Ishikawa (cell line): ENCODE data around the gene BAG1.

ENCODE experiments used
- CEBPB ChIP-seq: IDR thresholded peaks from 2 replicates; pipeline ENCODE4 v1.6.1; 2012
- CREB1 ChIP-seq: IDR thresholded peaks from 2 replicates; pipeline ENCODE4 v1.6.1; 2012; ENCODE audit warnings: low read depth
- EGR1 ChIP-seq: IDR thresholded peaks from 2 replicates; pipeline ENCODE4 v1.6.1; 2012
- EP300 ChIP-seq: IDR thresholded peaks from 2 replicates; pipeline ENCODE4 v1.6.1; 2012; ENCODE audit warnings: borderline replicate concordance
- FOXM1 ChIP-seq: IDR thresholded peaks from 2 replicates; pipeline ENCODE4 v1.6.1; 2012; ENCODE audit warnings: low read depth, borderline replicate concordance
- NFIC ChIP-seq: IDR thresholded peaks from 2 replicates; pipeline ENCODE4 v1.6.1; 2012
- RAD21 ChIP-seq: IDR thresholded peaks from 2 replicates; pipeline ENCODE4 v1.6.1; 2012; ENCODE audit warnings: low read depth
- TAF1 ChIP-seq: IDR thresholded peaks from 2 replicates; pipeline ENCODE4 v1.6.1; 2012; ENCODE audit warnings: low read depth, mild to moderate bottlenecking
- TCF12 ChIP-seq: IDR thresholded peaks from 2 replicates; pipeline ENCODE4 v1.6.1; 2012; ENCODE audit warnings: low read depth
- TEAD4 ChIP-seq: IDR thresholded peaks from 2 replicates; pipeline ENCODE4 v1.6.1; 2012
- USF1 ChIP-seq: IDR thresholded peaks from 2 replicates; pipeline ENCODE4 v1.6.1; 2012
- YY1 ChIP-seq: IDR thresholded peaks from 2 replicates; pipeline ENCODE4 v1.6.1; 2012; ENCODE audit warnings: low read depth
- ZBTB7A ChIP-seq: IDR thresholded peaks from 2 replicates; pipeline ENCODE4 v1.6.1; 2012; ENCODE audit warnings: low read depth
- TF ChIP-seq, protein P1 (sequence below): IDR thresholded peaks from 2 replicates; pipeline ENCODE4 v1.6.1; 2012
- TF ChIP-seq, protein P2 (sequence below): IDR thresholded peaks from 2 replicates; pipeline ENCODE4 v1.6.1; 2012; ENCODE audit warnings: low read depth, mild to moderate bottlenecking

Gene BAG1

GRCh38 chr9:33241298-33241697 lies 23.2 kb downstream of the BAG1 start:
- TF ChIP-seq EP300 (no peak), CEBPB (no peak), TCF12 (no peak), TEAD4 (no peak), YY1 (no peak)

DNA sequence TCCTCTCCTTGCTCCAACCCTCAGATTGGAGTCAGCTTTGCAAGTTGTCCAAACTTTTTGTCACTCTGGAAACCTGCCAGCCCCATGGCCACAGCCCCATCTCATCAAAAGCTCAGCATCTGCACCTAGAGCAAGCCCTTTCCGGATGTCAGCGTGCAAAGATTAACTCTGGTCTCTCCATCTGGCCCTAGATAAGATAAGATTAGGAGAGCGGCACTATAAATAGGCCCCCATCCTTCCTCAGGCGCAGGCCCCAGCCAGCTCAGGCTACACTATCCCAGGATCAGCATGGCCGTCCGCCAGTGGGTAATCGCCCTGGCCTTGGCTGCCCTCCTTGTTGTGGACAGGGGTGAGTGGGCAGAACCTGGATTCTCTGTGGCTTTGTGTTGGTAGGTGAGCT lies 24.6 kb downstream of the BAG1 start, which contains the start of gene SPINK4:
Gene SPINK4 (plus strand): TSS at position 247 of the 400 bp plus-strand sequence. CDS start 42 bp downstream, at position 289.
- TF ChIP-seq YY1 (no peak), CREB1 (no peak), EP300 (no peak), EGR1 (no peak), USF1 (no peak), TAF1 (no peak), NFIC (no peak), CEBPB (no peak), RAD21 (no peak), TEAD4 (no peak)
- TF ChIP-seq, protein P1, sequence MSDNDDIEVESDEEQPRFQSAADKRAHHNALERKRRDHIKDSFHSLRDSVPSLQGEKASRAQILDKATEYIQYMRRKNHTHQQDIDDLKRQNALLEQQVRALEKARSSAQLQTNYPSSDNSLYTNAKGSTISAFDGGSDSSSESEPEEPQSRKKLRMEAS = no peak
- TF ChIP-seq, protein P2, sequence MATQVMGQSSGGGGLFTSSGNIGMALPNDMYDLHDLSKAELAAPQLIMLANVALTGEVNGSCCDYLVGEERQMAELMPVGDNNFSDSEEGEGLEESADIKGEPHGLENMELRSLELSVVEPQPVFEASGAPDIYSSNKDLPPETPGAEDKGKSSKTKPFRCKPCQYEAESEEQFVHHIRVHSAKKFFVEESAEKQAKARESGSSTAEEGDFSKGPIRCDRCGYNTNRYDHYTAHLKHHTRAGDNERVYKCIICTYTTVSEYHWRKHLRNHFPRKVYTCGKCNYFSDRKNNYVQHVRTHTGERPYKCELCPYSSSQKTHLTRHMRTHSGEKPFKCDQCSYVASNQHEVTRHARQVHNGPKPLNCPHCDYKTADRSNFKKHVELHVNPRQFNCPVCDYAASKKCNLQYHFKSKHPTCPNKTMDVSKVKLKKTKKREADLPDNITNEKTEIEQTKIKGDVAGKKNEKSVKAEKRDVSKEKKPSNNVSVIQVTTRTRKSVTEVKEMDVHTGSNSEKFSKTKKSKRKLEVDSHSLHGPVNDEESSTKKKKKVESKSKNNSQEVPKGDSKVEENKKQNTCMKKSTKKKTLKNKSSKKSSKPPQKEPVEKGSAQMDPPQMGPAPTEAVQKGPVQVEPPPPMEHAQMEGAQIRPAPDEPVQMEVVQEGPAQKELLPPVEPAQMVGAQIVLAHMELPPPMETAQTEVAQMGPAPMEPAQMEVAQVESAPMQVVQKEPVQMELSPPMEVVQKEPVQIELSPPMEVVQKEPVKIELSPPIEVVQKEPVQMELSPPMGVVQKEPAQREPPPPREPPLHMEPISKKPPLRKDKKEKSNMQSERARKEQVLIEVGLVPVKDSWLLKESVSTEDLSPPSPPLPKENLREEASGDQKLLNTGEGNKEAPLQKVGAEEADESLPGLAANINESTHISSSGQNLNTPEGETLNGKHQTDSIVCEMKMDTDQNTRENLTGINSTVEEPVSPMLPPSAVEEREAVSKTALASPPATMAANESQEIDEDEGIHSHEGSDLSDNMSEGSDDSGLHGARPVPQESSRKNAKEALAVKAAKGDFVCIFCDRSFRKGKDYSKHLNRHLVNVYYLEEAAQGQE = no peak

GRCh38 chr9:33236571-33236970 lies 27.9 kb downstream of the BAG1 start:
- TF ChIP-seq USF1 (no peak), RAD21 (no peak), EP300 (no peak), FOXM1 (no peak), CEBPB (no peak), CREB1 (no peak), NFIC (no peak), TAF1 (no peak), YY1 (no peak), EGR1 (no peak), TCF12 (no peak), TEAD4 (no peak), ZBTB7A (no peak)
- TF ChIP-seq, protein P1 = no peak
- TF ChIP-seq, protein P2 = no peak

- no peak for TF ChIP-seq TCF12
- no peak for TF ChIP-seq TAF1
- TF ChIP-seq, protein P1 = no peak
- TF ChIP-seq, protein P2 = no peak
- no peak for TF ChIP-seq CEBPB
- no peak for TF ChIP-seq RAD21
- no peak for TF ChIP-seq NFIC
- TF ChIP-seq CREB1 = no peak
- TF ChIP-seq USF1 = no peak
- no peak for TF ChIP-seq EP300
- TF ChIP-seq EGR1 = no peak
Measured at GRCh38 chr9:33234511-33235467, 29.7 kb downstream of the BAG1 start.
